GM19468 (cell line): ENCODE results near the gene ISG15.
"Not testable (repeated sequence)": the region's sequence is repeated elsewhere in the genome, so short reads cannot be mapped to it uniquely, and the experiment has no call there.

Experiments
- ATAC-seq: cut with Tn5 transposase; IDR thresholded peaks from one replicate; pipeline ENCODE4 v1.9.1; 2021; ENCODE audit warnings: mild to moderate bottlenecking, moderate library complexity, moderate number of reproducible peaks; ENCODE audit not compliant: unreplicated experiment; ENCODE audit errors: extremely low read depth

The ISG15 gene

GRCh38 chr1:992362-992761 is 20.9 kb upstream of the ISG15 start:
- ATAC-seq, result no peak

GRCh38 chr1:993379-993995 is 19.8 kb upstream of the ISG15 start:
- ATAC-seq, result no peak

GRCh38 chr1:994546-994945 is 18.8 kb upstream of the ISG15 start:
- not testable (repeated sequence) for ATAC-seq

GRCh38 chr1:995665-996633 is 17.3 kb upstream of the ISG15 start:
- no peak for ATAC-seq

- no peak for ATAC-seq
Measured at GRCh38 chr1:996851-997712, 16.2 kb upstream of the ISG15 start.

GRCh38 chr1:997713-997992 is 15.6 kb upstream of the ISG15 start:
- ATAC-seq, result no peak

GRCh38 chr1:997993-998744 is 15.1 kb upstream of the ISG15 start:
- no peak for ATAC-seq

GRCh38 chr1:998745-998994 is 14.6 kb upstream of the ISG15 start:
- ATAC-seq, result no peak

- ATAC-seq, result no peak
Measured at GRCh38 chr1:998995-999724, 14.1 kb upstream of the ISG15 start.

GRCh38 chr1:999725-1000356 is 13.5 kb upstream of the ISG15 start, which contains the start of gene HES4:
Gene HES4, minus strand, starts transcription at chr1:1000097. Its CDS starts 124 bp downstream, at chr1:999973.
- ATAC-seq, result no peak

GRCh38 chr1:1000357-1001056 is 12.8 kb upstream of the ISG15 start:
- ATAC-seq, result no peak

GRCh38 chr1:1001057-1001783 is 12.1 kb upstream of the ISG15 start:
- ATAC-seq, result no peak

- ATAC-seq, result no peak
Measured at GRCh38 chr1:1003618-1004419, 9.5 kb upstream of the ISG15 start.

GRCh38 chr1:1004420-1004779 is 8.9 kb upstream of the ISG15 start:
- ATAC-seq, result no peak

- no peak for ATAC-seq
Measured at GRCh38 chr1:1004780-1005697, 8.3 kb upstream of the ISG15 start.

- ATAC-seq, result no peak
Measured at GRCh38 chr1:1005774-1006304, 7.5 kb upstream of the ISG15 start.
